Sigmoid colon (tissue), 7 donors: Measurements from ENCODE around the gene EVC. TPM values are rescaled to one million over a fixed set of nuclear protein-coding genes. Genes with fewer than 3 reads are reported as not detected.

Source experiments
- DNase-seq: peaks from one replicate; pipeline ENCODE4 v3.0.0-alpha.2; 2019
- H3K27ac ChIP-seq, 4 donors: fragments of 200-600 bp; sonication (generic); one replicate each; pipeline ENCODE4 v1.5.1; 2016 to 2019; ENCODE audit warnings: mild to moderate bottlenecking in 1 of 4
- H3K27me3 ChIP-seq, 3 donors: fragments of 200-600 bp; sonication (generic); one replicate each; pipeline ENCODE4 v1.5.1; 2019; ENCODE audit warnings: mild to moderate bottlenecking in 1 of 3
- H3K36me3 ChIP-seq, 4 donors: fragments of 200-600 bp; sonication (generic); one replicate each; pipeline ENCODE4 v1.5.1; 2016 to 2019
- H3K4me1 ChIP-seq, 4 donors: fragments of 200-600 bp; sonication (generic); one replicate each; pipeline ENCODE4 v1.5.1; 2017 to 2019
- H3K4me3 ChIP-seq, 4 donors: fragments of 200-600 bp; sonication (generic); one replicate each; pipeline ENCODE4 v1.5.1; 2017 to 2019; ENCODE audit warnings: mild to moderate bottlenecking in 2 of 4, moderate library complexity in 1 of 4
- H3K9me3 ChIP-seq, 4 donors: fragments of 200-600 bp in 3 of 4; sonication (generic) in 3 of 4; one replicate each; pipeline versions ENCODE4 v1.5.1 to v1.6.1; 2013 to 2019
- CTCF ChIP-seq, 4 experiments: fragments of 450-650 bp in 3 of 4; fragments of 200-600 bp in 1 of 4; IDR thresholded peaks; one replicate each; pipeline ENCODE4 v1.5.1; 2016 to 2019; ENCODE audit warnings: antibody characterized with exemption in 4 of 4, mild to moderate bottlenecking in 3 of 4, moderate library complexity in 2 of 4
- EP300 ChIP-seq, 4 donors: sonication (generic); formaldehyde crosslinking; IDR thresholded peaks; one replicate each; pipeline ENCODE4 v1.6.1; 2017; ENCODE audit warnings: antibody characterized with exemption in 4 of 4
- POLR2A ChIP-seq, 2 donors: fragments of 450-650 bp; IDR thresholded peaks; one replicate each; pipeline ENCODE4 v1.6.1; 2016; ENCODE audit warnings: antibody characterized with exemption in 2 of 2, mild to moderate bottlenecking in 2 of 2, moderate library complexity in 2 of 2
- POLR2AphosphoS5 ChIP-seq, 4 donors: sonication (generic); formaldehyde crosslinking; IDR thresholded peaks; one replicate each; pipeline ENCODE4 v1.6.1; 2017; ENCODE audit warnings: antibody characterized with exemption in 4 of 4
- WGBS, 2 donors: extraction: QIAGEN DNeasy Blood & Tissue Kit; methylation state at CpG; one replicate each; pipeline ENCODE4 v1.1.7; 2013; 5-methylcytosine and 5-hydroxymethylcytosine counted together
- intact Hi-C: fragments of 100-400 bp; cut with DNase I; formaldehyde crosslinking; loops from one replicate; pipeline ENCODE4 v1.15.1; 2023
- polyA plus RNA-seq, 3 donors: library from polyadenylated mRNA; stranded (reverse); fragments of 200-250 nt; gene quantifications; one replicate each; pipeline ENCODE4 v1.2.3, GENCODE V29; 2013
- total RNA-seq, 4 donors: library from RNA; depleted of rRNA; stranded (reverse); fragments of >200 nt; gene quantifications; one replicate each; pipeline ENCODE4 v1.1.0, GENCODE V29; 2016
- donor health status: healthy with polysubstance abuse.
- donor health status: Bipolar disorder and iron deficiency.
- donor health status: healthy.

EVC gene
- total and polyA plus RNA-seq, 7 donors, result 0.46 to 35.2 (median 15.6) TPM

- Histone ChIP-seq H3K4me1 (peaks cover 0 to 36% (median 30%) of the 10 kb centered on the region in 4 donors), H3K9me3 (no peaks in the 10 kb centered on the region), H3K36me3 (peaks cover 0 to 17% (median 0%) of the 10 kb centered on the region in 4 donors), H3K27ac (no peak overlapping the region), H3K4me3 (no peak overlapping the region), H3K27me3 (no peaks in the 10 kb centered on the region)
- intact Hi-C loops, result no loop called here
- WGBS, 2 donors, result 71 to 91% methylated on average over 11 of the region's 11 CpGs
- no peak for TF ChIP-seq POLR2AphosphoS5 (IDR thresholded peaks at IDR 0.05)
- no peak for DNase-seq
These were observed 4.3 kb upstream of the EVC start for GRCh38 chr4:5706486-5707290.

- Histone ChIP-seq H3K27me3 (no peaks in the 10 kb centered on the region), H3K36me3 (peaks cover 0 to 15% (median 0%) of the 10 kb centered on the region in 4 donors), H3K4me3 (peak overlapping the region in 3 of 4 donors; percentile 75 to 91 (median 79)), H3K4me1 (peaks cover 0 to 43% (median 36%) of the 10 kb centered on the region in 4 donors), H3K9me3 (no peaks in the 10 kb centered on the region), H3K27ac (peak overlapping the region in 1 of 4 donors; percentile 92)
- intact Hi-C loops, result no loop called here
- DNase-seq, result no peak
- 39 to 52% methylated on average over 5 of the region's 5 CpGs for WGBS, 2 donors
- no peak for TF ChIP-seq EP300 (IDR thresholded peaks at IDR 0.05)
- no peak for TF ChIP-seq CTCF (IDR thresholded peaks at IDR 0.05)
- no peak for TF ChIP-seq POLR2A (IDR thresholded peaks at IDR 0.05)
- TF ChIP-seq POLR2AphosphoS5 (IDR thresholded peaks at IDR 0.05), result no peak
These were observed 3.6 kb upstream of the EVC start for GRCh38 chr4:5707366-5707765.

GRCh38 chr4:5707778-5708448 is 3.1 kb upstream of the EVC start:
- H3K4me1 ChIP-seq, result peaks cover 0 to 48% (median 42%) of the 10 kb centered on the region in 4 donors
- 3 to 15% methylated on average over 41 of the region's 41 CpGs for WGBS, 2 donors
- DNase-seq, result no peak
- H3K27ac ChIP-seq, result peak overlapping the region; percentile 83 to 92 (median 88)
- no peaks in the 10 kb centered on the region for H3K27me3 ChIP-seq
- intact Hi-C loops, result no loop called here
- H3K36me3 ChIP-seq, result peaks cover 0 to 10% (median 0%) of the 10 kb centered on the region in 4 donors
- peak overlapping the region; percentile 75 to 91 (median 82) for H3K4me3 ChIP-seq
- TF ChIP-seq EP300 (IDR thresholded peaks at IDR 0.05) (no peak), POLR2AphosphoS5 (IDR thresholded peaks at IDR 0.05) (no peak), CTCF (IDR thresholded peaks at IDR 0.05) (no peak), POLR2A (IDR thresholded peaks at IDR 0.05) (no peak)
- no peaks in the 10 kb centered on the region for H3K9me3 ChIP-seq

- peak within 1 kb of the TSS; percentile 83 to 92 (median 88) for H3K27ac ChIP-seq
- peak within 1 kb of the TSS; percentile 75 to 91 (median 82) for H3K4me3 ChIP-seq
- intact Hi-C loops, result no loop called here
- DNase-seq, result peak; percentile 91
- 16 to 24% methylated on average over 57 of the region's 57 CpGs for WGBS, 2 donors
- H3K36me3 ChIP-seq, result peaks cover 0 to 9% (median 0%) of the 10 kb centered on the region in 4 donors
- peaks cover 0 to 50% (median 45%) of the 10 kb centered on the region in 4 donors for H3K4me1 ChIP-seq
- TF ChIP-seq POLR2A (IDR thresholded peaks at IDR 0.05), result peak; percentile 19 to 47
- TF ChIP-seq EP300 (IDR thresholded peaks at IDR 0.05), result no peak
- TF ChIP-seq POLR2AphosphoS5 (IDR thresholded peaks at IDR 0.05), result peak; percentile 30 to 67 (median 51)
- no peak for TF ChIP-seq CTCF (IDR thresholded peaks at IDR 0.05)
- no peaks in the 10 kb centered on the region for H3K27me3 ChIP-seq
- H3K9me3 ChIP-seq, result no peaks in the 10 kb centered on the region
These were observed 2.4 kb upstream of the EVC start, which contains the start of gene EVC2 for GRCh38 chr4:5708449-5709206. TSS of gene EVC2 (minus strand) at chr4:5708559. CDS start at chr4:5708513, 46 bp downstream.
